Pons (tissue), 1 donor: ENCODE measurements around the gene WFDC1.
"Not testable (repeated sequence)": the region's sequence is repeated elsewhere in the genome, so short reads cannot be mapped to it uniquely, and the experiment has no call there.

ENCODE experiments used
- DNase-seq: peaks from one replicate; pipeline ENCODE4 v3.0.0-alpha.2; 2016; ENCODE audit warnings: low spot score

Gene WFDC1

GRCh38 chr16:84329016-84329415, 34.3 kb downstream of the WFDC1 start:
- no peak for DNase-seq

GRCh38 chr16:84329843-84330684, 35.4 kb downstream of the WFDC1 start:
- DNase-seq = no peak

- DNase-seq = no peak
These were observed 36.0 kb downstream of the WFDC1 start for GRCh38 chr16:84330685-84331050.

DNA sequence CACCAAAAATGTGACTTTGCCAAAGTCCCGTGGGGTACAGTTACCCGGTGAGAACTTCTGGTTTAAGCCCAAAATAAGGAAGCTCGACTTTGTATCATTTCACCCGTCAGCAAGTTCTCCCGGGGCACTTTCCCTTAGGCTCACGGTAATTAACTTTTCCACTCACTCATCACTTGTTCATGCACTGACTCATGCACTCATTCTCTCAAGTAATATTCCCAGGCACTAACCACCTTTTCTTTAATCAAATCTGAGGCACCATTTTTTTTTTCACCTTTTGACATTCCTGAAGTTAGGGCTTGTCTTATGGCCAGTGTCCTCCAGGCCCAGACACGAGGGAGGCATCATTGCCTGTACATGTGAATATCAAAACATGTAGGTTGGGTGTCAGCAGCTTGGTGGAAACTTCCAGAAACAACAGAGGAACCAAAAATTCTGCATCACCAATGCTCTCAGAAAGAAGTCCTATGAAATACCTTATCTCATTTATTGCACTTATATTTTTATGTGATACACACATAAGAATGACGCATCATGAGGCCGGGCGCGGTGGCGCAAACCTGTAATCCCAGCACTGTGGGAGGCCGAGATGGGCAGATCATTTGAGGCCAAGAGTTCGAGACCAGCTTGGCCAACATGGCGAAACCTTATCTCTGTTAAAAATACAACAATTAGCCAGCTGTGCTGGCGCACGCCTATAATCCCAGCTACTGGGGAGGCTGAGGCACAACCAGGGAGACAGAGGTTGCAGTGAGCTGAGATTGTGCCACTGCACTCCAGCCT, 37.5 kb downstream of the WFDC1 start:
- no peak for DNase-seq

DNA sequence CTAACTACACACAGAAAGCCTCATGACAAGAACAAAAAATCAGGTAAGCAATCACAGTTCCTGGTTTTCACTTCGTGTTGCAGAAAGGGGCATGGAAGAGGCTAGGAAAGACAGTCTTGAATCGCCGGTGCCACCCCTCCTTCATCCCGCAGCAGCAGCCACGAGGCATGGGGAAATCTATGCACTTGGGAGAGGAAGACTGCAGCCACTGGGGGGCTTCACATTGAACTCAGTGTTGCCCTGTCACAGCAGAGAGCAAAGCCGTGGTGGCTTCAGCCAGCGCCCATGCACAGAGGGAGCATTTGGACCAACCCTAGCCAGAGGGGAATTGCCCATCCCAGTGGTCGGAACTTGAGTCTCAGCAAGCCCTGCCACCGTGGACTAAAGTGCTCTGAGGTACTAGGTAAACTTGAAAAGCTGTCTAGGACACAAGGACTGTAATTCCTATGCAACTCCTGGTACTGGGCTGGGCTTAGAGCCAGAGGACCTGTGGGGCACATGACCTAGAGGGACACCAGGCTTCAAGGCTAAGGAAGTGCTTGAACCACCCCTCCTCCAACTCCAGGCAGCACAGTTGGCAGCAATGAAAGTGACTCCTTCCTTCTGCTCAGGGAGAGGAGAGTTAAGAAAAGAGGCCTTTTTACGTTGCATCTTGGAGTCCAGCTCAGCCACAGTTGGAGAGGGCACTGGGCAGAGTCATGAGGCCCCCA, 38.5 kb downstream of the WFDC1 start:
- no peak for DNase-seq

DNA sequence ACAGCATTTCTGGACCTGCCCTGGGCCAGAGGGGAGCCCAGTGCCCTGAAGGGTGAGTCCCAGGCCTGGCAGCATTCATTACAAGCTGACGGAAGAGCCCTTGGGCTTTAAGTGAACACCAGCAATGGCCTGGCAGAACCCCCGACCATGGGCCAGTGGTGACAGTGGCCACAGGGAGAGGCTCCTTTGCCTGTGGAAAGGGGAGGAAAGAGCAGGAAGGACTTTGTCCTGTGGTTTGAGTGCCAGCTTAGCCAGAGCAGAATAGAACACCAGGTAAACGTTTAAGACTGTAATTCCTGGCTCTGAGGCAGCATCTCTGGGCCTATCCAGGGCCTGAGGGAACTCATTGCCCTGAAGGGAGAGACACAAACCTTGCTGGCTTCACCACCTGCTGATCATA, 39.4 kb downstream of the WFDC1 start:
- no peak for DNase-seq

DNA sequence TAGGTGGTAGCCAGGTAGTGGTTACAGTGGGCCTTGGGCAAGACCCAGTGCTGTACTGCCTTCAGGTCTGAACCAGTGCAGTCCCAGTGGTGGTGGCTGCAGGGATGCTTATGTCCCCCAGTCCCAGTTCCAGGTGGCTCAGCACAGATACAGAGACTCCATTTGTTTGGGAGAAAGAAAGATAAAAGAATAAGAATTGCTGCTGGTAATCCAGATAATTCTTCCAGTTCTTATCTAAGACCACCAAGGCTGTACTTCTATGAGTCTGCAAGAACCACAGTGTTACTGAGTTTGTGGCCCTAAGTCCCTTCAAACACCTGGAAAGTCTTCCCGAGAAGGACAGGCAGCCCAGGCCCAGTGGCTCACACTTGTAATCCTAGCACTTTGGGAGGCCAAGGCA, 39.8 kb downstream of the WFDC1 start:
- no peak for DNase-seq

DNA sequence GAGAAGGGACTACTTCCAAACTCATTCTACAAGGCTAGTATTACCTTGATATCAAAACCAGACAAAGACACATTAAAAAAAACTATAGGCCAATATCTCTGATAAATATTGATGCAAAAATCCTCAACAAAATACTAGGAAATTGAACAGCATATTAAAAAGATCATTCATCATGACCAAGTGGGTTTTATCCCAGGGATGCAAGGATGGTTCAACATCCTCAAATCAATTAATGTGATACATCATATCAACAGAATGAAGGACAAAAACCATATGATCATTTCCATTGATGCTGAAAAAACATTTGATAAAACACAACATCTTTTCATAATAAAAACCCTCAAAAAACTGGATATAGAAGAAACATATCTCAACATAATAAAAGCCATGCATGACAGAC, 42.6 kb downstream of the WFDC1 start:
- not testable (repeated sequence) for DNase-seq

DNA sequence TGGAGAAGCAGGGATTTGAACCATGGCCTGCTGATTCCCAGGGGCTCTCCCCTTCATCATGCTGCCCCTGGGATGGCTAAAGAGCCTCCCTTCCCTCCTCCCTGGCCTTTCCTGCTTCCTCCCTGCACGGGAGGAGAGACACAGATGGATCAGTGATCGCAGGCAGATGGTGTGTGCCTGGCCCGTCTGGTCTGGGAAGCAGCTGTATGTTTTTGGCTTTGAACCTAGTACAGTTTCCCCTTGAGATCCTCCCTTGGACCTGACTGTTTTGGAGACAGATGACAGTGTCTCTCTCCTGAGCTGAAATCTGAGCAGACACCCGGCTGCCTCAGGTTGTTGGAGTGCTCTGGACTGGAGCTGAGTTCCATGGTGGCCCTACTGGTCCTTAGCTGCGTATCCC, 44.6 kb downstream of the WFDC1 start:
- DNase-seq = no peak

DNA sequence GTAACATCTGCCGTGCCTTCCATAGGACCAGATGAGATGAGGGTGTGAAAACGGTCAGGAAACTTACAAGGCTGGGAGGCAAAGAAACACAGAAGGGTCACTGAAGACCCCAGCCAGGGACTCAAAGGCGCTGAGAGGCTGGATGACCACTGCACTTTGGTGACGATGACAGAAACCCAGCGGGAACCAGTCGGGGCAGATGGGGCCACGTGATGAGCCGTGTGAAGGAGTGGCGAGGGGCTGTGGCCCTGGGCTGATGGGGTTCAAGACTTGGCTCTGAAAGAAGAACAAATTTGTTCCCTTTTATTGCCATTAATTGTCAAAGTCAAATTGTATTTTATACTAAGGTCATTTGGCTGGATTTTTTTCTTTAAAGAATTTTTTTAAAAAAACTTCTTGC, 45.1 kb downstream of the WFDC1 start:
- no peak for DNase-seq

- no peak for DNase-seq
These were observed 45.8 kb downstream of the WFDC1 start for GRCh38 chr16:84340325-84341040.

DNA sequence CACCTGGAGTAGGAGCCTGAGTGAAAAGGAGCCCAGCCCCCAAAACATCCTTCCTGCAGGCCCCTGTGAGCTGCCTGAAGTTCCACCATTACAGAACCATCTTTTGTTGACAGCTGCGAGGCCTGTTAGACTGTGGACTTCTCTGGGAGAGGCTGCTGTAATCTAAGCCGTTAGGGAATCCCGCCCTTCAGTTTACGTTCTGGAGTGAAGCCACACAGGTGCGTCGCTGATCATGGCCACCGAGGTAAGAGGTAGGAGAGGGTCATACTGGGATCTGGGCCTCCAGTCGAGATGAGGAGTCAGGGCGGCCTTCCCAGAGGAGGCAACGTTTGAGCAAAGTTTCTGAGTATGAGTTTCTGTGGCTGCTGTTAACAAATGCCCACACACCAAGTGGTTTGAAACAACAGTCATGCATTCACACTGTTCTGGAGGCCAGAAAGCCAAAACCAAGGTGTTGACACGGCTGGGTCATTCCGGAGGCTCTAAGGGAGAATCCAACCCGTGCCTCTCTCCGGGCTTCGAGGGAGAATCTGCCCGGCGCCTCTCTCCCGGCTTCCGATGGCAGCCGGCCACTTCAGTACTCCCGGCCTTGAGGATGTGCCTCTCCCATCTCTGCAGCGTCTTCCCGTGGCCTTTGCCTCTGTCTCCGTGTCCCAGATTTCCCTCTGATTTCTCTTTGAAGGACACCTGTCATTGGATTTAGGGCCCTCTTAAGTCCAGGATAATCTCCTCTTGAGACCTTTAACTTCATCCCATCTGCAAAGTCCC, 47.0 kb downstream of the WFDC1 start:
- no peak for DNase-seq

GRCh38 chr16:84343800-84344199, 49.1 kb downstream of the WFDC1 start:
- DNase-seq = not testable (repeated sequence)

- DNase-seq = no peak
These were observed 50.1 kb downstream of the WFDC1 start for GRCh38 chr16:84344781-84345180.

DNA sequence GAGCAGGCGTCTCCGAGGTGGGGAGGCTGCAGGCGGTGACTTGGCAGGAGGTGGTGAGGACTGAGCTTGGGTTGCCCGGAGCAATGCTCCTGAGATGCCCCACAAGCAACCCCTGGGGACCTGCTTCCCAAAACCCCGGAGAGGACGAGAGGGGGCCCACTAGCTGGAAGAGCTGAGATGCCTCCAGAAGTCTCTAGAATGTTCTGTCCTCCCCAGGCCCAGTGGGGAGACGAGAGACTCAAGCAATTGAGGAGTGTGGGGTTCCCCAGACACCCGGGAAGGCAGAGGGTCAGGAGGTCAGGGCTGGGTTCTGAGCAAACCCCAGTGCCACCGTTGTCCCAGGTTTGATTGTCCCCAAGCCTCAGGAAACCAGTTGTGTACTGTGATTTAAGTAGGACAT, 52.5 kb downstream of the WFDC1 start:
- DNase-seq = no peak

GRCh38 chr16:84348386-84348888, 53.8 kb downstream of the WFDC1 start:
- no peak for DNase-seq

- no peak for DNase-seq
These were observed 55.4 kb downstream of the WFDC1 start for GRCh38 chr16:84349862-84350684.

GRCh38 chr16:84350685-84351400, 56.2 kb downstream of the WFDC1 start:
- DNase-seq = no peak

- DNase-seq = no peak
These were observed 57.0 kb downstream of the WFDC1 start for GRCh38 chr16:84351630-84352029.

GRCh38 chr16:84354306-84354705, 59.6 kb downstream of the WFDC1 start:
- no peak for DNase-seq
